ENCODE data around the gene CLINT1. TPM values are rescaled to one million over a fixed set of nuclear protein-coding genes. Genes with fewer than 3 reads are reported as not detected.
"Not testable (repeated sequence)": the region's sequence is repeated elsewhere in the genome, so short reads cannot be mapped to it uniquely, and the experiment has no call there.

Gene CLINT1
- total and polyA plus RNA-seq, 2 of the 4 experiments (the other 2 are of a cell fraction): 144 to 146 TPM

- H3K4me3 ChIP-seq (ENCODE audit: insufficient read depth, low read depth, low read length); H3K4me1 ChIP-seq (ENCODE audit: control insufficient read depth, insufficient read depth, low read length); H4K5ac ChIP-seq (ENCODE audit: low read depth, low read length); BruUV-seq (replicated peaks); POLR2A ChIA-PET (ENCODE audit: unreplicated experiment); H3K36me3 ChIP-seq (ENCODE audit: control insufficient read depth, insufficient read depth, low read length); H3K14ac ChIP-seq (replicated peaks; ENCODE audit: low read depth, low read length); H2AFZ ChIP-seq (replicated peaks; ENCODE audit: low read length, poor library complexity); H4K20me1 ChIP-seq (ENCODE audit: insufficient read depth, low read length); intact Hi-C loops (cut with micrococcal nuclease); H3K27ac ChIP-seq (ENCODE audit: insufficient read depth, low read length); H3K27me3 ChIP-seq (ENCODE audit: control insufficient read depth, insufficient read depth, low read length); H2BK20ac ChIP-seq (ENCODE audit: low read depth, low read length); H3K56ac ChIP-seq (ENCODE audit: extremely low read depth, insufficient read depth, low read length); DNase-seq; H2BK120ac ChIP-seq (ENCODE audit: low read depth, low read length); ATAC-seq (ENCODE audit: low read depth); H3K23ac ChIP-seq (ENCODE audit: low read depth, low read length); H4K91ac ChIP-seq (ENCODE audit: insufficient read depth, low read depth, low read length); H2BK5ac ChIP-seq (ENCODE audit: low read depth, low read length, poor library complexity, severe bottlenecking); H3K9me3 ChIP-seq (ENCODE audit: control insufficient read depth, insufficient read depth, low read length); H3K79me1 ChIP-seq (ENCODE audit: low read depth in 1 of 2, low read length in 2 of 2); H2AK5ac ChIP-seq (ENCODE audit: low read depth, low read length); H3K9me1 ChIP-seq (ENCODE audit: insufficient read depth, low read length); H2AK9ac ChIP-seq (replicated peaks; ENCODE audit: low read depth, low read length, poor library complexity); H3K18ac ChIP-seq (ENCODE audit: low read depth, low read length); H4K8ac ChIP-seq (ENCODE audit: low read depth in 2 of 2, low read length in 2 of 2); in situ Hi-C loops (cut with MboI; ENCODE audit: low sequenced_read_pairs); H3K4me2 ChIP-seq (ENCODE audit: low read depth, low read length); H2BK15ac ChIP-seq (ENCODE audit: low read depth, low read length); CTCF ChIA-PET; dilution Hi-C loops (cut with HindIII; ENCODE audit: low sequenced_read_pairs, unreplicated experiment); H3K9ac ChIP-seq (ENCODE audit: low read depth, low read length); H3K4ac ChIP-seq (ENCODE audit: low read depth, low read length): not testable (repeated sequence)
- WGBS, 2 experiments (ENCODE audit: extremely low coverage in 2 of 2, insufficient read length in 1 of 2): no CpG with 5 or more reads among the region's 1 CpG
Observed at GRCh38 chr5:157885051-157885450, 26.1 kb upstream of the CLINT1 start.

- H4K8ac ChIP-seq (ENCODE audit: low read depth in 2 of 2, low read length in 2 of 2); dilution Hi-C loops (cut with HindIII; ENCODE audit: low sequenced_read_pairs, unreplicated experiment); H3K36me3 ChIP-seq (ENCODE audit: control insufficient read depth, insufficient read depth, low read length); intact Hi-C loops (cut with micrococcal nuclease); H3K27me3 ChIP-seq (ENCODE audit: control insufficient read depth, insufficient read depth, low read length); H2AFZ ChIP-seq (replicated peaks; ENCODE audit: low read length, poor library complexity); H3K4me3 ChIP-seq (ENCODE audit: insufficient read depth, low read depth, low read length); H3K9me3 ChIP-seq (ENCODE audit: control insufficient read depth, insufficient read depth, low read length); H3K9me1 ChIP-seq (ENCODE audit: insufficient read depth, low read length); H3K56ac ChIP-seq (ENCODE audit: extremely low read depth, insufficient read depth, low read length); H2AK5ac ChIP-seq (ENCODE audit: low read depth, low read length); H3K23ac ChIP-seq (ENCODE audit: low read depth, low read length); H3K4me2 ChIP-seq (ENCODE audit: low read depth, low read length); H2BK120ac ChIP-seq (ENCODE audit: low read depth, low read length); H3K79me1 ChIP-seq (ENCODE audit: low read depth in 1 of 2, low read length in 2 of 2); BruUV-seq (replicated peaks); H2BK20ac ChIP-seq (ENCODE audit: low read depth, low read length); DNase-seq; CTCF ChIA-PET; H4K5ac ChIP-seq (ENCODE audit: low read depth, low read length); POLR2A ChIA-PET (ENCODE audit: unreplicated experiment); H4K20me1 ChIP-seq (ENCODE audit: insufficient read depth, low read length); H3K4me1 ChIP-seq (ENCODE audit: control insufficient read depth, insufficient read depth, low read length); H3K18ac ChIP-seq (ENCODE audit: low read depth, low read length); H2BK5ac ChIP-seq (ENCODE audit: low read depth, low read length, poor library complexity, severe bottlenecking); H3K14ac ChIP-seq (replicated peaks; ENCODE audit: low read depth, low read length); in situ Hi-C loops (cut with MboI; ENCODE audit: low sequenced_read_pairs); H2AK9ac ChIP-seq (replicated peaks; ENCODE audit: low read depth, low read length, poor library complexity); H3K9ac ChIP-seq (ENCODE audit: low read depth, low read length); ATAC-seq (ENCODE audit: low read depth); H2BK15ac ChIP-seq (ENCODE audit: low read depth, low read length); H3K27ac ChIP-seq (ENCODE audit: insufficient read depth, low read length); H3K4ac ChIP-seq (ENCODE audit: low read depth, low read length); H4K91ac ChIP-seq (ENCODE audit: insufficient read depth, low read depth, low read length): not testable (repeated sequence)
- WGBS, 2 experiments (ENCODE audit: extremely low coverage in 2 of 2, insufficient read length in 1 of 2): 71% methylated on average over 1 of the region's 7 CpGs; no CpG with 5 or more reads in 1 of the 2 experiments
Observed at GRCh38 chr5:157881498-157881897, 22.6 kb upstream of the CLINT1 start.

Data from IMR-90 (cell line).